ENCODE measurements around the gene ZMAT5. TPM values are rescaled to one million over a fixed set of nuclear protein-coding genes. Genes with fewer than 3 reads are reported as not detected.

ZMAT5 gene
- total and polyA plus RNA-seq, 9 of the 15 experiments (the other 6 are each of a cell fraction or from before 2014, with no cell fraction given) = 2.0 to 25.2 (median 11.9) TPM

- Histone ChIP-seq H3K27ac (ENCODE audit: extremely low read depth, low read depth, low read length) (no peak overlapping the region), H3K4me1 (replicated peaks in 1 of 2; ENCODE audit: control insufficient read depth in 2 of 2, insufficient read depth in 2 of 2, low read length in 2 of 2) (peaks cover 0 to 19% of the 10 kb centered on the region in 2 experiments; a peak in 2 of 5 replicates), H3K9me3 (replicated peaks; ENCODE audit: control insufficient read depth, insufficient read depth, low read depth, low read length) (no peaks in the 10 kb centered on the region), H2AFZ (ENCODE audit: low read depth, low read length) (no peak overlapping the region), H4K20me1 (replicated peaks; ENCODE audit: control insufficient read depth, insufficient read depth, low read length) (peaks cover 16% of the 10 kb centered on the region; the same call in 1 of the 2 replicates), H3K4me3 (no peak overlapping the region), H3K4me2 (ENCODE audit: insufficient read depth, low read length) (no peak overlapping the region), H3K9ac (ENCODE audit: insufficient read depth in 1 of 2, low read depth in 2 of 2, low read length in 2 of 2) (no peak overlapping the region), H3K36me3 (ENCODE audit: control insufficient read depth, insufficient read depth, low read length) (no peaks in the 10 kb centered on the region), H3K27me3 (ENCODE audit: control insufficient read depth in 2 of 2, insufficient read depth in 2 of 2, low read length in 2 of 2) (peaks cover 0 to 55% of the 10 kb centered on the region in 2 experiments; a peak in 2 of 5 replicates), H3K9me1 (ENCODE audit: control insufficient read depth, insufficient read depth, low read length) (peaks cover 5% of the 10 kb centered on the region), H3K79me2 (ENCODE audit: control insufficient read depth, insufficient read depth, low read length) (no peaks in the 10 kb centered on the region)
- FAIRE-seq = peak; percentile 70
- no TSS peak for BruUV-seq (replicated peaks)
- 4% methylated on average over 8 of the region's 16 CpGs for WGBS (ENCODE audit: insufficient coverage, low coverage, missing lambda C conversion rate)
- POLR2A ChIA-PET = interaction anchor here (0.7 kb wide), 1 partner anchor 122 kb away, joined by 5 read pairs; no protein-coding TSS in a partner anchor
- intact Hi-C loops (cut with micrococcal nuclease) = no loop called here
- ATAC-seq = peak; percentile 91
- in situ Hi-C loops (cut with MboI) = no loop called here
- CTCF ChIA-PET (ENCODE audit: low intra/inter-chr PET ratio) = interaction anchor here (1.0 kb wide), 1 partner anchor 16 kb away, joined by 3 read pairs; no protein-coding TSS in a partner anchor
- DNase-seq (ENCODE audit: extremely low read depth in 1 of 4, low spot score in 3 of 4) = peak; percentile 57 to 70 (median 65)
- TF ChIP-seq GATAD2B (IDR thresholded peaks at IDR 0.05; ENCODE audit: borderline replicate concordance) = no peak
- TF ChIP-seq, protein P1, sequence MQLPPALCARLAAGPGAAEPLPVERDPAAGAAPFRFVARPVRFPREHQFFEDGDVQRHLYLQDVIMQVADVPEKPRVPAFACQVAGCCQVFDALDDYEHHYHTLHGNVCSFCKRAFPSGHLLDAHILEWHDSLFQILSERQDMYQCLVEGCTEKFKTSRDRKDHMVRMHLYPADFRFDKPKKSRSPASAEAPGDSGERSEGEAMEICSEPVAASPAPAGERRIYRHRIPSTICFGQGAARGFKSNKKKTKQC (CRISPR knock-in tag; IDR thresholded peaks at IDR 0.05) = peak; percentile 91
- TF ChIP-seq SIN3A (IDR thresholded peaks at IDR 0.05; ENCODE audit: borderline replicate concordance in 2 of 2, control insufficient read depth in 1 of 2, low read depth in 2 of 2, low read length in 2 of 2) = peak; percentile 78 to 89; a peak in 3 of 4 replicates
- TF ChIP-seq CREM (IDR thresholded peaks at IDR 0.05; ENCODE audit: low read depth) = 0 out of 2 replicates have a peak, but pooled peaks have one; percentile 50
- no peak for TF ChIP-seq ZNF551 (CRISPR knock-in tag; IDR thresholded peaks at IDR 0.05)
- peak; percentile 98 for TF ChIP-seq EHMT2 (IDR thresholded peaks at IDR 0.05)
- TF ChIP-seq TFAP4 (CRISPR knock-in tag; IDR thresholded peaks at IDR 0.05; ENCODE audit: borderline replicate concordance) = peak; percentile 97
- TF ChIP-seq SP2 (IDR thresholded peaks at IDR 0.05; ENCODE audit: extremely low read depth, low read depth, low read length, poor library complexity, severe bottlenecking) = no peak
- TF ChIP-seq MIER1 (IDR thresholded peaks at IDR 0.05; ENCODE audit: low read depth) = peak; percentile 97
- TF ChIP-seq, protein P2, sequence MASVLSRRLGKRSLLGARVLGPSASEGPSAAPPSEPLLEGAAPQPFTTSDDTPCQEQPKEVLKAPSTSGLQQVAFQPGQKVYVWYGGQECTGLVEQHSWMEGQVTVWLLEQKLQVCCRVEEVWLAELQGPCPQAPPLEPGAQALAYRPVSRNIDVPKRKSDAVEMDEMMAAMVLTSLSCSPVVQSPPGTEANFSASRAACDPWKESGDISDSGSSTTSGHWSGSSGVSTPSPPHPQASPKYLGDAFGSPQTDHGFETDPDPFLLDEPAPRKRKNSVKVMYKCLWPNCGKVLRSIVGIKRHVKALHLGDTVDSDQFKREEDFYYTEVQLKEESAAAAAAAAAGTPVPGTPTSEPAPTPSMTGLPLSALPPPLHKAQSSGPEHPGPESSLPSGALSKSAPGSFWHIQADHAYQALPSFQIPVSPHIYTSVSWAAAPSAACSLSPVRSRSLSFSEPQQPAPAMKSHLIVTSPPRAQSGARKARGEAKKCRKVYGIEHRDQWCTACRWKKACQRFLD (CRISPR knock-in tag; IDR thresholded peaks at IDR 0.05) = peak; percentile 45; the same call in 1 of the 2 replicates
- peak in 1 of 2 experiments; percentile 61 for TF ChIP-seq AFF1 (IDR thresholded peaks at IDR 0.05; ENCODE audit: low read depth in 1 of 2, partially characterized antibody in 2 of 2)
- 0 out of 2 replicates have a peak, but pooled peaks have one; percentile 61 for TF ChIP-seq ZNF584 (CRISPR knock-in tag; IDR thresholded peaks at IDR 0.05; ENCODE audit: low read depth)
Observed at GRCh38 chr22:29716814-29717545, 49.8 kb downstream of the ZMAT5 start.
